Measurements from ENCODE around the gene ASIC1. TPM values are rescaled to one million over a fixed set of nuclear protein-coding genes. Genes with fewer than 3 reads are reported as not detected.

The ASIC1 gene
- total and polyA plus RNA-seq, 2 of the 13 experiments (the other 11 are each of a cell fraction or from before 2014, with no cell fraction given): 0.44 to 1.5 TPM

DNA sequence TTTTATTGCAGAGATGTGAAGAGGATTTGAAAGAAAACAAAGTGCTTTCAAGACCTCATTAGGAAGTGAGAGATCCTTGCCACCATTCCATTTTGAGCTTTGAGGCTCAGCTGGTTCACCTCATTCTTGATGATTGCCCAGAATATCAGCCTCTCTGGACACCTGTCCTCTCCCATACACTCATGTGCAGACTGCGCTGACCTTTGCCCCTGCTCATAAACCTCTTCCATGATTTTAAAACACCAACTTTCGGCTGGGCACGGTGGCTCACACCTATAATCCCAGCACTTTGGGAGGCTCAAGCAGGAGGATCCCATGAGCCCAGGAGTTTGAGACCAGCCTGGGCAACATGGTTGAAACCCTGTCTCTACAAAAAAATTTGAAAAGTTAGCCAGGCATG, 63.6 kb downstream of the ASIC1 start (continued):
- TF ChIP-seq DZIP1 (CRISPR knock-in tag; IDR thresholded peaks at IDR 0.05) (no peak), ZNF616 (CRISPR knock-in tag; IDR thresholded peaks at IDR 0.05; ENCODE audit: low read depth) (no peak), SATB2 (CRISPR knock-in tag; IDR thresholded peaks at IDR 0.05) (no peak), TCF7 (IDR thresholded peaks at IDR 0.05; ENCODE audit: low read depth) (no peak), KLF9 (CRISPR knock-in tag; IDR thresholded peaks at IDR 0.05; ENCODE audit: low read depth) (no peak), NPAS2 (CRISPR knock-in tag; IDR thresholded peaks at IDR 0.05; ENCODE audit: borderline replicate concordance) (no peak), RFX5 (IDR thresholded peaks at IDR 0.05; ENCODE audit: low read depth, low read length) (no peak), ATF7 (IDR thresholded peaks at IDR 0.05) (no peak), ATF7 (CRISPR knock-in tag; IDR thresholded peaks at IDR 0.05) (no peak), ZFP62 (CRISPR knock-in tag; IDR thresholded peaks at IDR 0.05) (no peak), REXO4 (CRISPR knock-in tag; IDR thresholded peaks at IDR 0.05; ENCODE audit: borderline replicate concordance) (no peak)

- no peak overlapping the region for H3K9ac ChIP-seq (ENCODE audit: insufficient read depth, low read depth, low read length)
- CTCF ChIA-PET (ENCODE audit: low intra/inter-chr PET ratio, low total read pairs): no interaction called here
- no peak for DNase-seq (ENCODE audit: low spot score)
- 96% methylated on average over 5 of the region's 5 CpGs for WGBS (ENCODE audit: low lambda C conversion rate)
- H3K27me3 ChIP-seq (ENCODE audit: control insufficient read depth in 1 of 2, insufficient read depth in 2 of 2, low read length in 2 of 2): no peaks in the 10 kb centered on the region
- FAIRE-seq: no peak
- H3K79me2 ChIP-seq (ENCODE audit: insufficient read depth, low read length): peaks cover 2% of the 10 kb centered on the region
- H2AFZ ChIP-seq (ENCODE audit: low read length): no peak overlapping the region
- H3K9me3 ChIP-seq (ENCODE audit: low read length): no peaks in the 10 kb centered on the region
- POLR2A ChIA-PET: interaction anchor here (1.7 kb wide), 1 partner anchor 10 kb away, joined by 9 read pairs; the partner anchor contains the start of gene COX14
- no peak overlapping the region for H3K27ac ChIP-seq (ENCODE audit: extremely low read length, insufficient read depth, low read length)
- H3K4me2 ChIP-seq (ENCODE audit: low read depth, low read length): no peak overlapping the region
- in situ Hi-C loops (cut with HindIII; ENCODE audit: extremely low pct_ligation_motif_present, low pct_unique_long_range_greater_than_20kb) (no loop called here), intact Hi-C loops (cut with micrococcal nuclease; ENCODE audit: unreplicated experiment) (no loop called here)
- no peak for ATAC-seq
- H3K4me1 ChIP-seq (ENCODE audit: insufficient read depth, low read length): no peaks in the 10 kb centered on the region
- no peaks in the 10 kb centered on the region for H4K20me1 ChIP-seq (ENCODE audit: insufficient read depth, low read length)
- H3K36me3 ChIP-seq (replicated peaks in 1 of 2; ENCODE audit: control insufficient read depth in 1 of 2, insufficient read depth in 2 of 2, low read length in 2 of 2): peaks cover 2 to 23% of the 10 kb centered on the region in 2 experiments; a peak in 2 of 5 replicates
- H3K4me3 ChIP-seq (replicated peaks in 1 of 3; ENCODE audit: insufficient read depth in 1 of 3, low read depth in 2 of 3, low read length in 3 of 3): no peak overlapping the region
- BruUV-seq (replicated peaks): no TSS peak
- TF ChIP-seq ZNF275 (CRISPR knock-in tag; IDR thresholded peaks at IDR 0.05; ENCODE audit: borderline replicate concordance): no peak
- TF ChIP-seq AHDC1 (CRISPR knock-in tag; IDR thresholded peaks at IDR 0.05; ENCODE audit: borderline replicate concordance): no peak
- TF ChIP-seq STAT5B (CRISPR knock-in tag; IDR thresholded peaks at IDR 0.05): no peak
- no peak for TF ChIP-seq ZNF326 (CRISPR knock-in tag; IDR thresholded peaks at IDR 0.05; ENCODE audit: borderline replicate concordance)
- no peak for TF ChIP-seq ARNT2 (CRISPR knock-in tag; IDR thresholded peaks at IDR 0.05; ENCODE audit: low read depth)
Observed at GRCh38 chr12:50121641-50122040, 64.2 kb downstream of the ASIC1 start.

All from HepG2 (cell line).